SK-N-MC (cell line): ENCODE results near the gene FREM1.

ENCODE experiments used
- EZH2 ChIP-seq: fragments of 200-600 bp; sonication (generic); IDR thresholded peaks from one replicate; pipeline ENCODE4 v1.6.1; 2017; ENCODE audit warnings: antibody characterized with exemption
- POLR2AphosphoS5 ChIP-seq: IDR thresholded peaks from 2 replicates; pipeline ENCODE4 v1.6.1; 2012; ENCODE audit warnings: mild to moderate bottlenecking, low read depth, low read length, borderline replicate concordance

GRCh38 chr9:14838701-14839100 lies 71.5 kb downstream of the FREM1 start:
- TF ChIP-seq POLR2AphosphoS5 = no peak
- no peak for TF ChIP-seq EZH2
